Fibroblast of lung (primary cell): ENCODE results near the gene MTOR.

ENCODE experiments used
- CTCF ChIP-seq, 2 donors: IDR thresholded peaks in 1 of 2; conservative IDR thresholded peaks in 1 of 2; 1 replicate in 1 of 2; 2 replicates in 1 of 2; pipeline ENCODE4 v1.5.1; 2011 to 2012; ENCODE audit warnings: low read length in 2 of 2, control low read depth in 1 of 2, inconsistent platforms in 1 of 2, low read depth in 1 of 2, mild to moderate bottlenecking in 1 of 2
- EZH2 ChIP-seq: IDR thresholded peaks from 2 replicates; pipeline ENCODE4 v1.5.1; 2012; ENCODE audit warnings: low read length, control low read depth, mild to moderate bottlenecking; ENCODE audit errors: missing control alignments

GRCh38 chr1:11184973-11185372 is 77.4 kb downstream of the MTOR start:
- no peak for TF ChIP-seq CTCF (conservative IDR thresholded peaks at IDR 0.05 in 1 of 2, IDR thresholded peaks at IDR 0.05 in 1 of 2; ENCODE audit: low read depth in 1 of 2, low read length in 2 of 2)
- no peak for TF ChIP-seq EZH2
